A673 (cell line): ENCODE data around the gene KIF1A.

Experiments used
- CTCF ChIP-seq: fragments of 300-800, 200-600 bp; sonication (generic); conservative IDR thresholded peaks from 2 replicates; pipeline ENCODE4 v1.5.1; 2017; ENCODE audit warnings: low read depth, mild to moderate bottlenecking, antibody characterized with exemption, low read length, moderate library complexity, mixed read lengths
- EZH2 ChIP-seq: fragments of 200-600 bp; sonication (generic); IDR thresholded peaks from 2 replicates; pipeline ENCODE4 v1.6.1; 2017; ENCODE audit warnings: borderline replicate concordance, low read depth, mild to moderate bottlenecking, mixed read lengths, antibody characterized with exemption, low read length; ENCODE audit not compliant: poor library complexity, severe bottlenecking

- peak; percentile 26; the same call in 1 of the 2 replicates for TF ChIP-seq CTCF
- TF ChIP-seq EZH2: no peak
Measured at GRCh38 chr2:240733803-240734495, 86.1 kb downstream of the KIF1A start.
